NCI-H1694 (cell line): Measurements from ENCODE around the gene SMIM41.

ENCODE experiments used
- DNase-seq: peaks from one replicate; lab custom pipeline; 2025; lab: John Stamatoyannopoulos, UW

SMIM41 gene

GRCh38 chr12:52147367-52147963 lies 68.0 kb downstream of the SMIM41 start:
- DNase-seq, result no peak

GRCh38 chr12:52147964-52148463 lies 68.5 kb downstream of the SMIM41 start:
- no peak for DNase-seq

- DNase-seq, result no peak
Observed at GRCh38 chr12:52148464-52149181, 69.1 kb downstream of the SMIM41 start.

- no peak for DNase-seq
Observed at GRCh38 chr12:52149182-52149641, 69.7 kb downstream of the SMIM41 start.

GRCh38 chr12:52149651-52150241 lies 70.2 kb downstream of the SMIM41 start:
- DNase-seq, result no peak

- DNase-seq, result no peak
Observed at GRCh38 chr12:52151153-52151836, 71.8 kb downstream of the SMIM41 start.

GRCh38 chr12:52151837-52152783 lies 72.6 kb downstream of the SMIM41 start:
- peak; percentile 5 for DNase-seq

- no peak for DNase-seq
Observed at GRCh38 chr12:52152905-52153317, 73.4 kb downstream of the SMIM41 start.

GRCh38 chr12:52155048-52155868 lies 75.8 kb downstream of the SMIM41 start:
- no peak for DNase-seq

- no peak for DNase-seq
Observed at GRCh38 chr12:52156311-52156710, 76.8 kb downstream of the SMIM41 start.

- peak; percentile 30 for DNase-seq
Observed at GRCh38 chr12:52156757-52157565, 77.5 kb downstream of the SMIM41 start.

GRCh38 chr12:52157566-52158150 lies 78.2 kb downstream of the SMIM41 start:
- DNase-seq, result no peak
